Right renal pelvis (tissue), 4 donors: ENCODE measurements around the gene CUL3. TPM values are rescaled to one million over a fixed set of nuclear protein-coding genes. Genes with fewer than 3 reads are reported as not detected.
"Not testable (repeated sequence)": the region's sequence is repeated elsewhere in the genome, so short reads cannot be mapped to it uniquely, and the experiment has no call there.

Experiments
- DNase-seq, 4 donors: peaks; one replicate each; pipeline ENCODE4 v3.0.0-alpha.2; 2013; ENCODE audit warnings: low read depth in 4 of 4, low spot score in 3 of 4, missing footprints in 1 of 4
- polyA plus RNA-seq, 4 donors: library from polyadenylated mRNA; unstranded; fragments of 120-200 nt; gene quantifications; one replicate each; pipeline ENCODE4 v1.2.1, GENCODE V29; 2013; ENCODE audit not compliant: insufficient read length in 4 of 4

CUL3 gene
- polyA plus RNA-seq, 4 donors = 107 to 140 (median 136) TPM

DNA sequence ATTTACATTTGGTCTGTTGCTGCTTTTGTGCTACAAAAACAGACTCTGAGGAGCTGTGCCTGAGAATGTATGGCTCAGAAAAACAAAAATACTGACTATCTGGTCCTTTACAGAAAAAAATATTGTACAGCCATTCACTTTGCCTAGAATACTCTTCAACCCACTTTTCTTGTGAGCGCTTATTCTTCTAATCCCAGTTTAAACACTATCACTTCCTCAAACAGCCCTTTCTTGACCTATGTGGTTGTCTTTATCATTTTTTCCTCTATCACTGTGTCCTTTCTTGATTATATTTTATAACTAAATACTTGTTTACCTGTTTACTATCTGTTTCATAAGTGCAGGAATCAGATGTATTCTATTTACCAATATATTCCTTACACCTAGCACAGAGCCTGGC, 33.5 kb downstream of the CUL3 start:
- no peak for DNase-seq

DNA sequence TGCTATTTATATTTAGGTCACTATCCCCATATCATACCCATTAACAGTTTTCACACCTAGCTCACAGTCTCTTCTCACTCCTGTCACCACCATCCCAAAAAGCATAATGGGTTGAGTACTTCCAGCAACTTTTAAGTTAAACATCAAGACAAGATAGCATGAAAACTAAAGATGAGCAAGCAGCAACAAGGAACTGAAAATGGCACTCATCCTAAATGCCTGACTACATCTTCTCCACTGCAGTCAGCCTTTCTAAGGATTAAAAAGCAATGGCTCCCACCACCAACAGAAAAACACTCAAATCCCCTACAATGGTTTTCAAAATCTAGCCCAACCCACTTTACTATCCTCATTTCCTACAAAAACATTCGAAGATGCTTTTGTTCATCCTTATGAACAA, 38.2 kb downstream of the CUL3 start:
- no peak for DNase-seq

DNA sequence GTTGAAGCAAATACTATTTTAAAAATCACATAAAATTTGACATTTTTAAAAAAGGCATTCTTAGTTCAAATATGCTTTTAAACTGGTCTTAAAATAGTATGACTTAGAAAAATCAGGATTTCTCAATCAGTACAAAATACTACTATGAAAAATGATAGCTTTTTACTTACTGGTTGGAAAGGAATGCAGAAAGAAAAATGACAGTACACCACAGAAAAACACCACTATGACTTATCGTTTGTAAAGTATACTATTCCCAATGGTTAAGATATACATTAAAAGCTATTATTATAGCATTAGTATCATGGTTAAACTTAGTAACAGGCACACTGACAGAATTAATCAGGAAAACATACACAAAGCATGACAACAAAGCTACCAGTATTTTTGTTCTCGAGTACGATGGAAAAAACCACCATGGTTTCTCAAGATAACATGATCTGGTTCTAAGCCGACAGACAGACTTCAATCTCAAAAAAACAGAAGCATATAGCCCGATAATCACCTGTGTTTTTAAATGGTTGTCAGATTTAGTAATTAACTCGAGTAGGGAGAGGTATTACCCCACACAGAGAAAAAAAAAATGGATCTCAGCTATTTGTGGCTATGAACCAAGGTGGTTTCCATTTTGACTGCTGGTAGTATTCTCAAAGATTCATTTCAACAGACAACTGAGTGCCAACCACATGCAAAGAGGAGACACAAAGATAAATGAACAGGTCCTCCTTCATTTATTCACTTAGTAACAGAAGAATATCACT, 39.1 kb downstream of the CUL3 start:
- no peak for DNase-seq

DNA sequence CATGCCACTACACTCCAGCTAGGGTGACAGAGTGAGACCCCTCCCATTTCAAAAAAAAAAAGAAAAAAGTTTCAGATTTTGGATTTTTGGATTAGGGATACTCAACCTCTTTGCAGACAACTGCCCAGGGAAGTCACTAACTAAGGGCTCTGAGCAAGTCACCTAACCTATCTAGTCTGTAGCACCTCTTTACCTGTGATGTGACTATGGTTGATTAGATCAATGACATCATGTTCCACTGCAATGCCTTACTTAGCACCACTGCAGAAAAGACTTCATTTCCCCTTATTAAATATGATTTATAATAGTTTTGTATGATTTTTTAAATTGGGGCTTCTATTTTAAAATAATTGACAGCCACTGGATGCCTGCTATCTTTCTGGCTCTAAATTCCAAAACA, 41.2 kb downstream of the CUL3 start:
- no peak for DNase-seq

DNA sequence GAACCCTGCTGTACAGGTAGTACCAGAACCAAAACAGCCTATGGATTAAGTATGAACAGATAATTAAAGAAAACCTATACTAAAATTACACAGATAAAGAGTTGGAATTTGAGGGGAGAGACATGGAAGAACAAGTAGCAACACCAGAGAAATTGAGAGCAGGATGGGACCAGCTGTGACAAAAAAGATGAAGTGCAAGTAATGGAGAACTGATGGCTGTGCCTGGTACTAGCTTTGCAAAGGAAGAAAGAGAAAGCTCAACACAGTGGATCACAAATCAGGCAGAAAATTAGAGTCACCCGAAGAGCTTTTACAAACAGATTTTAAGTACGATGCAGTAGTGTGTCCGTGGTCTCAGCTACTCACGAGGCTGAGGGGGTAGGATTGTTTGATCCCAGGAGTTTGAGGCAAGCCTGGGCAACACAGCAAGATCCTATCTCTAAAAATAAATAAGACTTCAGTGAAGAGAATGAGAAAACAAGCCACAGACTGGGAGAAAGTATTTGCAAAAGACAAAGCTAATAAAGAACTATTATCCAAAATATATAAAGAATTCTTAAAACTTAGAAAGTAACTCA, 46.5 kb downstream of the CUL3 start:
- no peak for DNase-seq

DNA sequence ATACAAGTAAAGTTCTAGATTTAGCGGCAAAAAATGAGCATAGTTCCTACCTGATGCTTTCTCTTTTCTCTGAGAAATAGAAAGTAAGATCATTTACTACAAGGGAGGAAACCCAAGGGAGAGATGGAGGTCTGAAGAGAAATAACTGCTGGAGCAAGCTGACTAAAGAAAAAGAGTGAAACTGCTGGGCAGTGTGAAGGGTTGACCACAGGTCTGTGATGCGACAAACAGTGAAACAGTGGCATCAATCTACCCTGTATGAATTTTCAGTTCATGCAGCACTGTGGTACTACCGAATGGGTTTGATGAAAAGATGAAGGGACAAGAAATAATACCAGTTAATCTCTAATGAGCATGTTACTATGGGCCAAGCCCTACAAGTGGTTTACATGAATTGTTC, 52.2 kb downstream of the CUL3 start:
- DNase-seq = no peak

DNA sequence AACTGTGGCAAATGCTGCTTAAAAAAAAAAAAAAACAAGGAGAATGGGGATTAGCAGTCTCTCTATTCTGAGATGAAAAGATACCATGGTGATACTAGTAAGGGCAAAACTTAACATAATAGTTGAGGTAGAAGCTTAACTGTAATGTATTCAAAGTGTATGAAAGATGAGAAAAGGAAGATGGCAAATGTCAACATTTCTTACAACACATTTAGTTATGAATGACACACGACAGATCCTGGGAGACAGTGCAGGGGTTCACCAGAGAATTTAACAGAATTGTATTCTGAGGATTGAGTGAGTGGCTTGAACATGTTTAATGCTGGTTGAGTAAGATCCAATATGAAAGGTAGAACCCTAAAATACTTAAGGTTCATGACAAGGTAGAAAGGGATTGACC, 52.7 kb downstream of the CUL3 start:
- DNase-seq = no peak

DNA sequence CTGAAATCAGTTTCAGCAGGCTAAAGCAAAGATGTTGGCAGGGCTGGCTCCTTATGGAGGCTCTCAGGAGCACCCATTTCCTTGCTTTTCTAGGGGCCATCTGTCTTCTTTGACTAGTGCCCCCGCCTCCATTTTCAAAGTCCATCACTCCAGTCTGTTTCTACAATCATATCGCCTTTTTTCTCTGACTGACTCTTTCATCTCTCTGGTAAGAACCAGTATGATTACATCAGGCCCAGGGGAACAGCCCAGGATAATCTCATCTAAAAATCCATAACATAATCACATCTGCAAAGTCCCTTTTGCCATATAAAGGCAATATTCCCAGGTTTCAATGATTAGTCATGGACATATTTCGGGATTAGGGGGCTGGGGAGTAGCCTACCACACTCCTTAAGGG, 57.0 kb downstream of the CUL3 start:
- no peak for DNase-seq

DNA sequence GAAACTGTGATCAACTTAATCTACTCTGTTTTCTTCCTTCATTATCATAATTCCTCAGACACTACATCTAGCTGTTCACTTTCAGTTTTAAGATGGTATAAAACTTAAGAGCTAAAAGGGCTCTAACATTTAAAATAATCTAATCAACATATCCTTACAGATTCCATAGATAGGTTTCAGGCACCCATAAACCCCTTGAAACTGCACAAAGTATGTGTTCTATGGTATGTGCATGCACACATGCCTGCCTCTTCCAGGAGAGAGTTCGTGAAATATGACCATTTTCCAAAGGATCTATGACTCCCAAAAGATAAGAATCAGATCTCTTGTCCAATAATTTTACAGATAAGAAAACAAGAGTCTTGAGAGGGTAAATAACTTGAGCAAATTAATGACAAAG, 59.4 kb downstream of the CUL3 start:
- DNase-seq = no peak

DNA sequence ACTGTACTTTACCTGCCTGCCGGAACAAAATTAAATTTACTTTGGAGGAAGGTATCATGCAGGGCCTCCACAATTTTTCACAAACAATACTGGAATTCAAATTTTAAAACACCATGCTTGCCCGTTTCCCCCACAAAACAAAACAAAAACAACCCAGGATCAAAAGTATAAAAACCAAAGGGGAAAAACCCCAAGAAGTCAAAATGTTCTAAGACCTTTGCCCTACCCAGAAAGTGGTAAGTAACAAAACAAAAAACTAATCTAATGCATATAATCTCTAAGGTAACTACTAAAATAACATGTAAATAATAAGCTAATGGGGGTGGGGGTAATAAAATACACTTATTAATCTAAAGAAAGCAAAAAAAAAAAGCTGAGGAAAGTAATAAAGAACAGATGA, 60.5 kb downstream of the CUL3 start:
- DNase-seq = no peak

DNA sequence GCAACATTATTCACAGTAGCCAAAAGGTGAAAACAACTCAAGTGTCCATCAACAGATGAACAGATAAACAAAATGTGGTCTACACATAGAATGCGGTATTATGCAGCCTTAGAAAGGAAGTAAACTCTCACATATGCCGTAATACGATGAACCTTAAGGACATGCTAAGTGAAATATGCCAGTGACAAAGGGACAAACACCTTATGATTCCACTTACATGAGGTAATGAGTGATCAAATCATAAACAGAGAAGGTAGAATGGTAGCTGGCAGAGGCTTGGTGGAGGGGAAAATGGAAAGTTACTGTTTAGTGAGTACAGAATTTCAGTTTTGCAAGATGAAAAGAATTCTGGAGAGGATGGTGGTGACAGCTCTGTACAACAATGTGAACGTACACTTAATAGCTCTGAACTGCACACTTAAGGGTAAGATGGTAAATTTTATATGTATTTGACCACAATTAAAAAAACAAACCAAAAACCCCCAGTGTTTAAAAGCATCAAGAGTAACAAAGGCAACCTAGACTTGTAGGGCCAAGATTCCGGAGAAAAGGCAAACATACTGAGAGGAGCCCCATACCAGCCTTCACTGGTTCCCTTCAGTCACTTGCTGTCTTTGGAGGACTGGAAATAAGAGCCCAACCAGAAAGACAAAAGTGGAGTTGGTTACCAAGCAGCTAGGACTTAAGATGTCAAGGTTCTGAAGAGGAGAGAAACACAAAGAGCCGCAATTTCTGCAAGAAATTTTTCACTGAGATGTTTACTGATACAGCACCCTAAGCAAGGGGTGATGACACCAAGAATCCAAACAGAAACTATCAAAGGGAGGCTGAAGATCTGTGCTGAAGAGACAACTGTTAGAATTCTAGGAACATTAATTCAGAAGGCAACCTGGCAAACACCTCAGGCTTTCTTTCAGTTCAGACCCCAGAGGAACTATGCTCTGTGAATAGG, 61.3 kb downstream of the CUL3 start:
- DNase-seq = no peak

DNA sequence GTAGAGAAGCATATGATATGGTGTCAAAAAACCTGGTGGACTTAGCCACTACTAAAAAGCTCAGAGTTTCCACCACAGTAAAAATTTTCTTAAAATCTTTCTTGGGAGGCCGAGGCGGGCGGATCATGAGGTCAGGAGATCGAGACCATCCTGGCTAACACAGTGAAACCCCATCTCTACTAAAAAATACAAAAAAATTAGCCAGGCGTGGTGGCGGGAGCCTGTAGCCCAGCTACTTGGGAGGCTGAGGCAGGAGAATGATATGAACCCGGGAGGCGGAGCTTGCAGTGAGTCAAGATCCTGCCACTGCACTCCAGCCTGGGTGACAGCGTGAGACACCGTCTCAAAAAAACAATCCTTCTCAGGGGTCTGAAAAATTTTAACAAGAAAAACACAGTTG, 62.7 kb downstream of the CUL3 start:
- DNase-seq = not testable (repeated sequence)

DNA sequence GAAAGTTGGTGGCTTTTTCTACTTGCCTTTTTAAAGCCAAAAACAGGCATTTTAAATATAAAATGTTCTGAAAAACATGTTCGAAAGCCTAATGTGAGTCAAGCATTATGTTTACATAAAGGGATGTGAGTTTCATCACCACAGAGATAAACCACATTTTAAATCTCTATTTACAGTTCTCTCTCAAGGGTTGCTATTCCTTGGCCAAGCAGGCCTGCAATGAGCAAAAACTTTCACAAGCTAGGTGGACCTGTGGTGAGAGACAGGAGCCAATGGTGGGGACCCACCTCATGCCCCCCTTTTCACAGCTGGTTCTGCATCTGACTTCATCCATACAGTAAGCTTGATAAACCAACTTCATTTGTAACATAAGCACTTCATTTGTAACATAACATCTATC, 65.1 kb downstream of the CUL3 start:
- no peak for DNase-seq

DNA sequence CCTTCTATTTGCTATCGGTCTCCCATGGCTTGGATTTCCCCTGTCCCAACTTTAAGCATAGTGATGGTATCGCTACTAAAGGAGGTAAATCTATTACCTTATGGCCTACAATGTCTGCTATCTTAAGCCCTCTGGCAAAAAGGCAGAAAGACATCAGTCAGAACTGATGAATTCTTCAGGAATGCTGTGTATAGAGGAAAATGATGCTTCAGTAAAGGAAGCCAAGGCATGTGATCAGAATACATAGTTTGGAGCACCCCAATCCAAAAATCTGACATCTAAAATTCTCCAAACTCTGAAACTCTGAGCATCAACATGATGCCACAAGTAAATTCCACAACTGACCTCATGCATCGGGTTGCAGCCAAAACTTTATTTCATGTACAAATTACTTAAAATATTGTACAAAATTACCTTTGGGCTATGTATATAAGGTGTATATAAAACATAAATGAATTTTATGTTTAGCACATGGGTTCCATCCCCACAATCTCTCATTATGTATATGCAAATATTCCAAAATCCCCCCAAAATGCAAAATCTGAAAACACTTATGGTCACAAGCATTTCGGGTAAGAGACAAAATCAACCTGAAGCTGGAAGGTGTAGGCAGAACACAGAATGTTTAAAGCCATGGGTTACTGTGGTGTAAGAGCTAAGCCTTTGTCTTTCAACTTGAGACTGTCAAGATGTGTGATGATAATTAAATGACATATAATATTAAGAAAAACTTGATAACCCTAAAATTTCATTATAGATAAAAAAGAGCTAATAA, 66.2 kb downstream of the CUL3 start:
- DNase-seq = no peak

DNA sequence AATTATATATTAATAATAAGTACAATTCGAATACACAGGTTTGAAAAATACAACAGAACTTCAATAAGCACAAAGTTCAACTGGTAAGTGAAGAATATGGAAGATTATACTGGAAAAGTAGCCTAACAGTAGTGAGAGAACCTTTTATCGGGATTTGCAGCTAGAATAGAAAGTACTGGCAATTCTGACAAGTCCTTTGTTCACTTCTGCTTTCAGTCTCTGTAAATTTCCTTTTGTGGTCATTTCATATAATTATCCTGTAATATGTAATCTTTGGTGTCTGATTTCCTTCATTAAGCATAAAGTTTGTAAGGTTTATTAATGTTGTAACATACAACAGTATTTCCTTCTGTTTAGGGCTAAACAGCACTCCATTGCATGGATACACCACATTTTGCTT, 67.2 kb downstream of the CUL3 start:
- no peak for DNase-seq

DNA sequence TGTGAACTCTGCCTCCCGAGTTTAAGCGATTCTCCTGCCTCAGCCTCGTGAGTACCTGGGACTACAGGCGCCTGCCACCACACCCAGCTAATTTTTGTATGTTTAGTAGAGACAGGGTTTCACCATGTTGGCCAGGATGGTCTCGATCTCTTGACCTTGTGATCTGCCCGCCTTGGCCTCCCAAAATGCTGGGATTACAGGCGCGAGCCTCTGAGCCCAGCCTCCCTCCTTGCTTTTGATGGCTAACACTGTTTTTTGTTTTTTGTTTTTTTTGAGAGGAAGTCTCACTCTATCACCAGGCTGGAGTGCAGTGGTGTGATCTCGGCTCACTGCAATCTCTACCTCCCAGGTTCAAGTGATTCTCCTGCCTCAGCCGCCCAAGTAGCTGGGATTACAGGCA, 68.8 kb downstream of the CUL3 start:
- DNase-seq = not testable (repeated sequence)

DNA sequence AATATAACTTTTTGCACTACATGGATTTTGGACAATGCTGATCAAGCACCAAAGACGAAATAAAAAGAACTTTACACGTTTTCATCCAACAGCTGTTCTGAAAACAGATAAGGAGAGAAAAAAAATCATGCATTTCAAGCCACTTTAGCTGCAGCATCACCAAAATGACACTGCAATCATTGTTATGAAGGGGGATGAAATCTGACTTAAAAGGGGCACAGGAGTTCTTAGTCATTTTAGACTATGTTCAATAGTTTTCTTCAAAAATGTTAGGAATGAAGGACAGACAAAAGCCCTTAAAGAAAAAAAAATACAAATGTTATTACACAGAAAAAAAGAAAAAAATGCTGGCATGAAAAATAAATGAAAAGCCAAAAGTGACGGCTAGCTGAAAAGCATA, 71.2 kb downstream of the CUL3 start:
- DNase-seq = no peak

DNA sequence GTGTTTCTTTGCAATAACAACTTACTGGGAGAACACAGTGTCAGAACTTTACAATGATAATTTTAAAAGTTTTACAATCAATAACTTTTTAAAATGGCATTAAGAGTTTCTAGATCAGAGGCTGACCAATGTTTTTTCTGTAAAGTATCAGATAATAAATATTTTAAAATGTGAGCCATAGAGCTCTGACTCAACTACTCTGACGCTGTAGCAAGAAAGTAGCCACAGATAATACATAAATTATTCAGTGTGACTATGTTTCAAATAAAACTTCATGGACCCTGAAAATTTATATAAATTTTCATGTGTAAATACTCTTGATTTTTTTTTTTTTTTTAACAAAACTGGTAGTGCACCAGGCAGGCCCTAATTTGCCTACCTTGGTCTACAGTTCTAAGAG, 77.4 kb downstream of the CUL3 start:
- no peak for DNase-seq

DNA sequence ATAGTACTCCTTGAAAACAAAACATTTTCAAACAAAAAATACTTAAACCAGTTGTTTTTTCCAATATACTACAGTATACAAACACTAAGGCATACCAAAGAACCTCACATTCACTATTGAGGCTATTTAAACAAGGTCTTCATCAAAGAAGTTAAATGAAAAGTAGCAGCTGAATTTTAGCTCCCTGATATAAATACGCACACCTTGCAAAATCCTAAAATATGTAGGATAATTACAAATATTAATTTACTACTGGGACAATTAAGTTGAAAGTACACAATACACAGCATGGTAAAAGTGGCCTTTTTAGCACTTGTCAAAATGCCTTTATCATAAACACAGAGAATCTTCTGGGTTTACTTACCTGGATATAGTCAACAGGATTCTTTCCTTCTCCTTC, 78.7 kb downstream of the CUL3 start:
- no peak for DNase-seq

DNA sequence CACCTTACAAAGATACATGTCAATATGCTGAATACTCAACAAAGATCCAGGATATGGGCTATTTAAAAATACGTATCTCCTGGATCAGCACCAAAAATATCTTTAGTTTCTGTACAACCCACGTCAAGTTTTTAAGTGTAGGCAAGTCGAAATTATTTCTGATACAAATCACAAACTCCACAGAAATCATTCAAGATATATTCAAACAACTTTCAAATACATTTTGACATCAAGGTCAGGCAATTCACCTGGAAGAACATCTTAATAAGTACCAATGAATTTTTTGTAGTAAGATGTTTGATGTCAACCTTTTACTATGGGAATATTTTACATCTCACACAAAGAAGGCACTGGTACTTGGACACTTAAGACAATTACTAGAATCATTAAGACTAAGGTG, 86.2 kb downstream of the CUL3 start:
- DNase-seq = no peak

DNA sequence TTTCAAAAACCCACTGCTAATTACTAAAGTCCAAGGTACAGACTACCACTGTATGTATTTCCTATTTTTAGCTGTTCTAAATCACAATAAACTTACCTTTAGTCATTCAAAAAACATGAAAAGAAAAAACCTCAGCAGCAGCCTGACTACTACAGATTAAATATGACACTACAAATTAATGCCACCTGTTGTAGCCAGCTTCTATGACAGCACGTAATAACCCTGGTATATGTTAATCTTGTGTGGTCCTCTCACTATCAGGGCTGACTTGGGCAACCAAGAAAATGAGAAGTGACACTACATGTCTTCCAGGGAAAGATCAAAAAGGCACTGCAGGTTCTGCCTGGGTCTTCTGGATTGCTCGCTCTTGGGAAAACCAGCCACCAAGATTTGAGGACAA, 92.6 kb downstream of the CUL3 start:
- DNase-seq = no peak
